ENCODE measurements around the gene GRID1.
"Not testable (repeated sequence)": the region's sequence is repeated elsewhere in the genome, so short reads cannot be mapped to it uniquely, and the experiment has no call there.

The GRID1 gene

GRCh38 chr10:86048571-86048970, 318.0 kb downstream of the GRID1 start:
- DNase-seq, result no peak

GRCh38 chr10:86047588-86047987, 319.0 kb downstream of the GRID1 start:
- no peak for DNase-seq

GRCh38 chr10:86046845-86047460, 319.6 kb downstream of the GRID1 start:
- peak in 1 of 2 donors; percentile 6 for DNase-seq

- no peak for DNase-seq
Measured at GRCh38 chr10:86045896-86046295, 320.7 kb downstream of the GRID1 start.

GRCh38 chr10:86044029-86044428, 322.6 kb downstream of the GRID1 start:
- no peak for DNase-seq

GRCh38 chr10:86043236-86043635, 323.4 kb downstream of the GRID1 start:
- no peak for DNase-seq

- no peak for DNase-seq
Measured at GRCh38 chr10:86042161-86042560, 324.4 kb downstream of the GRID1 start.

GRCh38 chr10:86041116-86041515, 325.5 kb downstream of the GRID1 start:
- DNase-seq, result no peak

- DNase-seq, result no peak
Measured at GRCh38 chr10:86038371-86038770, 328.2 kb downstream of the GRID1 start.

GRCh38 chr10:86037096-86037495, 329.5 kb downstream of the GRID1 start:
- no peak for DNase-seq

GRCh38 chr10:86036544-86036831, 330.1 kb downstream of the GRID1 start:
- no peak for DNase-seq

GRCh38 chr10:86035791-86036543, 330.6 kb downstream of the GRID1 start:
- no peak for DNase-seq

- DNase-seq, result no peak
Measured at GRCh38 chr10:86034710-86035109, 331.9 kb downstream of the GRID1 start.

GRCh38 chr10:86033581-86033980, 333.0 kb downstream of the GRID1 start:
- DNase-seq, result no peak

- DNase-seq, result not testable (repeated sequence)
Measured at GRCh38 chr10:86032087-86032486, 334.5 kb downstream of the GRID1 start.

- no peak for DNase-seq
Measured at GRCh38 chr10:86030312-86030711, 336.3 kb downstream of the GRID1 start.

- no peak for DNase-seq
Measured at GRCh38 chr10:86027346-86027745, 339.2 kb downstream of the GRID1 start.

- no peak for DNase-seq
Measured at GRCh38 chr10:86025509-86025908, 341.1 kb downstream of the GRID1 start.

GRCh38 chr10:86024281-86025041, 342.1 kb downstream of the GRID1 start:
- no peak for DNase-seq

- no peak for DNase-seq
Measured at GRCh38 chr10:86023931-86024280, 342.7 kb downstream of the GRID1 start.

- no peak for DNase-seq
Measured at GRCh38 chr10:86023336-86023735, 343.3 kb downstream of the GRID1 start.

- DNase-seq, result no peak
Measured at GRCh38 chr10:86022906-86023305, 343.7 kb downstream of the GRID1 start.

GRCh38 chr10:86020134-86020533, 346.5 kb downstream of the GRID1 start:
- DNase-seq, result no peak

- DNase-seq, result no peak
Measured at GRCh38 chr10:86019141-86019540, 347.5 kb downstream of the GRID1 start.

Data from activated CD4-positive, alpha-beta T cell treated with anti-CD3 and anti-CD28 coated beads for 4 hours (primary cell).